ENCODE data around the gene MCM7. TPM values are rescaled to one million over a fixed set of nuclear protein-coding genes. Genes with fewer than 3 reads are reported as not detected.

MCM7 gene
- total and polyA plus RNA-seq, 10 of the 15 experiments (the other 5 are each of a cell fraction or from before 2014, with no cell fraction given) = 183 to 383 (median 244) TPM

- TF ChIP-seq MXI1 (IDR thresholded peaks at IDR 0.05; ENCODE audit: low read depth, low read length) = peak; percentile 95
- peak; percentile 71 for TF ChIP-seq SMC3 (IDR thresholded peaks at IDR 0.05; ENCODE audit: borderline replicate concordance, low read length)
- peak; percentile 77; the same call in 1 of the 2 replicates for TF ChIP-seq TBL1XR1 (IDR thresholded peaks at IDR 0.05; ENCODE audit: low read depth, low read length)
- TF ChIP-seq NFIC (IDR thresholded peaks at IDR 0.05; ENCODE audit: low read depth, low read length) = no peak
- no peak for TF ChIP-seq HDAC2 (IDR thresholded peaks at IDR 0.05)
- peak; percentile 100 for TF ChIP-seq BACH1 (IDR thresholded peaks at IDR 0.05; ENCODE audit: borderline replicate concordance)
- TF ChIP-seq CREM (IDR thresholded peaks at IDR 0.05; ENCODE audit: low read depth) = peak; percentile 93
- TF ChIP-seq ZBTB40 (IDR thresholded peaks at IDR 0.05; ENCODE audit: borderline replicate concordance) = peak; percentile 98
- peak; percentile 79; the same call in 1 of the 2 replicates for TF ChIP-seq CHD2 (IDR thresholded peaks at IDR 0.05; ENCODE audit: borderline replicate concordance, low read depth, low read length)
- TF ChIP-seq CBX5 (IDR thresholded peaks at IDR 0.05; ENCODE audit: low read depth) = peak; percentile 23; the same call in 1 of the 2 replicates
- peak; percentile 66 for TF ChIP-seq RAD21 (IDR thresholded peaks at IDR 0.05; ENCODE audit: insufficient read depth, low read depth, low read length)
- TF ChIP-seq TAF1 (IDR thresholded peaks at IDR 0.05; ENCODE audit: borderline replicate concordance, low read depth, low read length) = peak; percentile 74; the same call in 1 of the 2 replicates
- TF ChIP-seq PBX3 (IDR thresholded peaks at IDR 0.05; ENCODE audit: insufficient replicate concordance, low read depth, low read length) = peak; percentile 84
- TF ChIP-seq ZNF622 (IDR thresholded peaks at IDR 0.05) = no peak
- TF ChIP-seq PML (IDR thresholded peaks at IDR 0.05; ENCODE audit: low read length) = peak; percentile 91
- peak; percentile 71 to 88; a peak in 3 of 4 replicates for TF ChIP-seq SRF (IDR thresholded peaks at IDR 0.05; ENCODE audit: low read depth in 2 of 2, low read length in 2 of 2)
- TF ChIP-seq GATAD2B (conservative IDR thresholded peaks at IDR 0.05; ENCODE audit: low read depth) = peak; percentile 71; the same call in 1 of the 2 replicates
- peak; percentile 73 for TF ChIP-seq NR2F1 (conservative IDR thresholded peaks at IDR 0.05)
Observed at GRCh38 chr7:100081535-100082102, 19.6 kb downstream of the MCM7 start, which contains the start of gene ZNF3 (continued).
